ENCODE results near the gene PCMT1. TPM values are rescaled to one million over a fixed set of nuclear protein-coding genes. Genes with fewer than 3 reads are reported as not detected.

PCMT1 gene
- total and polyA plus RNA-seq, 2 of the 13 experiments (the other 11 are each of a cell fraction or from before 2014, with no cell fraction given) = 112 to 169 TPM

- TF ChIP-seq AGO2 (optimal IDR thresholded peaks at IDR 0.05; ENCODE audit: low read depth, low read length) (no peak), ETV5 (CRISPR knock-in tag; IDR thresholded peaks at IDR 0.05; ENCODE audit: borderline replicate concordance) (no peak), ZMAT3 (CRISPR knock-in tag; conservative IDR thresholded peaks at IDR 0.05) (0 out of 2 replicates have a peak, but pooled peaks have one; percentile 43), ZNF407 (CRISPR knock-in tag; IDR thresholded peaks at IDR 0.05; ENCODE audit: not compliant biosample characterization) (no peak), ZNF292 (CRISPR knock-in tag; IDR thresholded peaks at IDR 0.05; ENCODE audit: borderline replicate concordance, low read depth) (peak; percentile 4; the same call in 1 of the 2 replicates), ZNF414 (CRISPR knock-in tag; IDR thresholded peaks at IDR 0.05) (no peak), ZFP36L2 (CRISPR knock-in tag; IDR thresholded peaks at IDR 0.05) (no peak), SKIL (CRISPR knock-in tag; IDR thresholded peaks at IDR 0.05; ENCODE audit: borderline replicate concordance) (no peak), IRF2 (CRISPR knock-in tag; IDR thresholded peaks at IDR 0.05) (no peak; the same call in 1 of the 2 replicates), ZNF576 (CRISPR knock-in tag; IDR thresholded peaks at IDR 0.05) (no peak)
- TF ChIP-seq, protein P1, sequence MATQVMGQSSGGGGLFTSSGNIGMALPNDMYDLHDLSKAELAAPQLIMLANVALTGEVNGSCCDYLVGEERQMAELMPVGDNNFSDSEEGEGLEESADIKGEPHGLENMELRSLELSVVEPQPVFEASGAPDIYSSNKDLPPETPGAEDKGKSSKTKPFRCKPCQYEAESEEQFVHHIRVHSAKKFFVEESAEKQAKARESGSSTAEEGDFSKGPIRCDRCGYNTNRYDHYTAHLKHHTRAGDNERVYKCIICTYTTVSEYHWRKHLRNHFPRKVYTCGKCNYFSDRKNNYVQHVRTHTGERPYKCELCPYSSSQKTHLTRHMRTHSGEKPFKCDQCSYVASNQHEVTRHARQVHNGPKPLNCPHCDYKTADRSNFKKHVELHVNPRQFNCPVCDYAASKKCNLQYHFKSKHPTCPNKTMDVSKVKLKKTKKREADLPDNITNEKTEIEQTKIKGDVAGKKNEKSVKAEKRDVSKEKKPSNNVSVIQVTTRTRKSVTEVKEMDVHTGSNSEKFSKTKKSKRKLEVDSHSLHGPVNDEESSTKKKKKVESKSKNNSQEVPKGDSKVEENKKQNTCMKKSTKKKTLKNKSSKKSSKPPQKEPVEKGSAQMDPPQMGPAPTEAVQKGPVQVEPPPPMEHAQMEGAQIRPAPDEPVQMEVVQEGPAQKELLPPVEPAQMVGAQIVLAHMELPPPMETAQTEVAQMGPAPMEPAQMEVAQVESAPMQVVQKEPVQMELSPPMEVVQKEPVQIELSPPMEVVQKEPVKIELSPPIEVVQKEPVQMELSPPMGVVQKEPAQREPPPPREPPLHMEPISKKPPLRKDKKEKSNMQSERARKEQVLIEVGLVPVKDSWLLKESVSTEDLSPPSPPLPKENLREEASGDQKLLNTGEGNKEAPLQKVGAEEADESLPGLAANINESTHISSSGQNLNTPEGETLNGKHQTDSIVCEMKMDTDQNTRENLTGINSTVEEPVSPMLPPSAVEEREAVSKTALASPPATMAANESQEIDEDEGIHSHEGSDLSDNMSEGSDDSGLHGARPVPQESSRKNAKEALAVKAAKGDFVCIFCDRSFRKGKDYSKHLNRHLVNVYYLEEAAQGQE (IDR thresholded peaks at IDR 0.05; ENCODE audit: borderline replicate concordance in 1 of 2, low read depth in 1 of 2, low read length in 2 of 2) = no peak
- TF ChIP-seq, protein P2, sequence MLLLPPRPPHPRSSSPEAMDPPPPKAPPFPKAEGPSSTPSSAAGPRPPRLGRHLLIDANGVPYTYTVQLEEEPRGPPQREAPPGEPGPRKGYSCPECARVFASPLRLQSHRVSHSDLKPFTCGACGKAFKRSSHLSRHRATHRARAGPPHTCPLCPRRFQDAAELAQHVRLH (CRISPR knock-in tag; IDR thresholded peaks at IDR 0.05; ENCODE audit: borderline replicate concordance, low read depth) = no peak
Measured at GRCh38 chr6:149859938-149860337, 110.4 kb downstream of the PCMT1 start (continued).
